DMS 273 (cell line): Measurements from ENCODE around the gene FAM3C.
"Not testable (repeated sequence)": the region's sequence is repeated elsewhere in the genome, so short reads cannot be mapped to it uniquely, and the experiment has no call there.

ENCODE experiments used
- DNase-seq: peaks from one replicate; lab custom pipeline; 2025; ENCODE audit not compliant: unreplicated experiment; lab: John Stamatoyannopoulos, UW

Gene FAM3C

GRCh38 chr7:121334875-121335648 is 61.0 kb downstream of the FAM3C start:
- DNase-seq, result no peak

GRCh38 chr7:121334376-121334775 is 61.7 kb downstream of the FAM3C start:
- DNase-seq, result no peak

GRCh38 chr7:121331574-121331973 is 64.5 kb downstream of the FAM3C start:
- DNase-seq, result no peak

GRCh38 chr7:121331048-121331447 is 65.1 kb downstream of the FAM3C start:
- DNase-seq, result no peak

GRCh38 chr7:121330053-121330833 is 65.9 kb downstream of the FAM3C start:
- DNase-seq, result peak; percentile 76

- peak; percentile 86 for DNase-seq
These were observed 66.7 kb downstream of the FAM3C start for GRCh38 chr7:121329191-121330052.

GRCh38 chr7:121328508-121329190 is 67.5 kb downstream of the FAM3C start, which contains the start of gene WNT16:
TSS of gene WNT16 (plus strand) at chr7:121329000. CDS start at chr7:121329293, 293 bp downstream.
- no peak for DNase-seq

- no peak for DNase-seq
These were observed 68.4 kb downstream of the FAM3C start for GRCh38 chr7:121327671-121328070.

GRCh38 chr7:121323515-121324302 is 72.4 kb downstream of the FAM3C start:
- DNase-seq, result no peak

GRCh38 chr7:121322460-121322859 is 73.6 kb downstream of the FAM3C start:
- DNase-seq, result no peak

GRCh38 chr7:121315170-121315569 is 80.9 kb downstream of the FAM3C start:
- DNase-seq, result not testable (repeated sequence)

GRCh38 chr7:121313793-121314676 is 82.1 kb downstream of the FAM3C start:
- peak; percentile 86 for DNase-seq

GRCh38 chr7:121313220-121313792 is 82.8 kb downstream of the FAM3C start:
- DNase-seq, result peak; percentile 72

GRCh38 chr7:121307021-121307574 is 89.0 kb downstream of the FAM3C start:
- DNase-seq, result no peak

- DNase-seq, result no peak
These were observed 89.5 kb downstream of the FAM3C start for GRCh38 chr7:121306565-121306964.

GRCh38 chr7:121305109-121305508 is 91.0 kb downstream of the FAM3C start:
- no peak for DNase-seq

- no peak for DNase-seq
These were observed 91.9 kb downstream of the FAM3C start for GRCh38 chr7:121304102-121304658.
